Endothelial cell of umbilical vein (primary cell): ENCODE measurements around the gene MMADHC. TPM values are rescaled to one million over a fixed set of nuclear protein-coding genes. Genes with fewer than 3 reads are reported as not detected.

Experiments used
- BruUV-seq: library from RNA; stranded (reverse); fragments of 400-500 nt; replicated peaks from 2 replicates; lab custom pipeline; 2021; lab: Mats Ljungman, UMichigan
- CTCF ChIA-PET: fragments of 300-600, 350-600 bp; sonication (Branson Sonifier 250); formaldehyde crosslinking; loops from one replicate; lab custom pipeline; 2021; ENCODE audit warnings: antibody characterized with exemption, inconsistent platforms; lab: Charles Lee
- POLR2A ChIA-PET: fragments of 300-600, 350-600 bp; sonication (Branson Sonifier 250); formaldehyde crosslinking; loops from one replicate; lab custom pipeline; 2021; ENCODE audit warnings: antibody characterized with exemption, inconsistent platforms; lab: Charles Lee
- DNase-seq: peaks from one replicate; pipeline ENCODE4 v3.0.0-alpha.2; 2011; ENCODE audit warnings: low read depth, low spot score
- FAIRE-seq: peaks from 2 replicates; lab custom pipeline; 2011; peaks lifted over from hg19 to GRCh38; lab: Jason Lieb, UNC
- H2AFZ ChIP-seq: 2 replicates; pipeline ENCODE4 v1.6.0; 2012; ENCODE audit warnings: low read depth, low read length, control low read depth, inconsistent platforms
- H3K27ac ChIP-seq: 2 replicates; pipeline ENCODE4 v1.5.1; 2011; ENCODE audit warnings: low read depth, mild to moderate bottlenecking, control low read depth, low read length, moderate library complexity; ENCODE audit not compliant: insufficient read depth
- H3K27me3 ChIP-seq, 2 experiments: 2 replicates each; pipeline versions ENCODE4 v1.6.0 to v1.6.1; 2011; ENCODE audit warnings: low read length in 2 of 2, mixed read lengths in 1 of 2; ENCODE audit not compliant: control insufficient read depth in 2 of 2, insufficient read depth in 2 of 2
- H3K36me3 ChIP-seq, 2 experiments: 2 replicates in 1 of 2; 3 replicates in 1 of 2; pipeline ENCODE4 v1.5.1; 2011; ENCODE audit warnings: low read length in 2 of 2, mild to moderate bottlenecking in 1 of 2, moderate library complexity in 1 of 2; ENCODE audit not compliant: control insufficient read depth in 2 of 2, insufficient read depth in 2 of 2; ENCODE audit errors: extremely low read depth in 1 of 2
- H3K4me1 ChIP-seq: 3 replicates; pipeline ENCODE4 v1.5.1; 2011; ENCODE audit warnings: mild to moderate bottlenecking, low read length; ENCODE audit not compliant: control insufficient read depth, insufficient read depth; ENCODE audit errors: extremely low read depth
- H3K4me2 ChIP-seq: 2 replicates; pipeline ENCODE4 v1.6.1; 2011; ENCODE audit warnings: low read length, control low read depth, mixed read lengths; ENCODE audit not compliant: insufficient read depth
- H3K4me3 ChIP-seq, 3 experiments: fragments of 200-600 bp in 1 of 3; sonication (generic), shearing (Covaris generic) in 1 of 3; replicated peaks in 1 of 3; 2 replicates each; pipeline ENCODE4 v1.5.1; 2011 to 2016; ENCODE audit warnings: control low read depth in 3 of 3, low read length in 3 of 3, mild to moderate bottlenecking in 2 of 3, inconsistent platforms in 1 of 3, low read depth in 1 of 3, moderate library complexity in 1 of 3; ENCODE audit not compliant: insufficient read depth in 1 of 3
- H3K79me2 ChIP-seq: 2 replicates; pipeline ENCODE4 v1.6.0; 2012; ENCODE audit warnings: low read length, inconsistent platforms; ENCODE audit not compliant: control insufficient read depth, insufficient read depth
- H3K9ac ChIP-seq: replicated peaks from 2 replicates; pipeline ENCODE3; 2011; ENCODE audit warnings: low read length, control low read depth; ENCODE audit not compliant: insufficient read depth; ENCODE audit errors: extremely low read depth
- H3K9me1 ChIP-seq: replicated peaks from 3 replicates; pipeline ENCODE4 v1.6.0; 2011; ENCODE audit warnings: mild to moderate bottlenecking, low read length; ENCODE audit not compliant: control insufficient read depth, insufficient read depth; ENCODE audit errors: extremely low read depth
- H3K9me3 ChIP-seq: replicated peaks from 2 replicates; pipeline ENCODE4 v1.5.1; 2012; ENCODE audit warnings: low read length, inconsistent platforms; ENCODE audit not compliant: control insufficient read depth, insufficient read depth
- H4K20me1 ChIP-seq: replicated peaks from 2 replicates; pipeline ENCODE3; 2011; ENCODE audit warnings: mild to moderate bottlenecking, low read length; ENCODE audit not compliant: control insufficient read depth, insufficient read depth; ENCODE audit errors: extremely low read depth
- EZH2 ChIP-seq: IDR thresholded peaks from 2 replicates; pipeline ENCODE4 v1.6.1; 2012; ENCODE audit warnings: borderline replicate concordance, low read depth, mild to moderate bottlenecking, moderate library complexity, low read length, inconsistent platforms; ENCODE audit not compliant: severe bottlenecking
- FOS ChIP-seq: IDR thresholded peaks from 2 replicates; pipeline ENCODE4 v1.6.1; 2011; ENCODE audit warnings: mild to moderate bottlenecking, low read length, moderate library complexity, borderline replicate concordance; ENCODE audit not compliant: insufficient read depth
- GATA2 ChIP-seq: IDR thresholded peaks from 2 replicates; pipeline ENCODE4 v1.7.0; 2011; ENCODE audit warnings: low read depth, mild to moderate bottlenecking, moderate library complexity, mixed read lengths, low read length; ENCODE audit not compliant: insufficient read length, insufficient read depth
- JUN ChIP-seq: IDR thresholded peaks from 2 replicates; pipeline ENCODE4 v1.6.1; 2011; ENCODE audit warnings: borderline replicate concordance, low read depth; ENCODE audit not compliant: insufficient read length, insufficient read depth
- MAX ChIP-seq: IDR thresholded peaks from 2 replicates; pipeline ENCODE4 v1.6.1; 2011; ENCODE audit not compliant: insufficient read depth, insufficient read length
- MYC ChIP-seq: IDR thresholded peaks from one replicate; pipeline ENCODE4 v1.6.1; 2011; ENCODE audit warnings: mild to moderate bottlenecking, low read depth, low read length
- POLR2A ChIP-seq: IDR thresholded peaks from 2 replicates; pipeline ENCODE4 v1.6.1; 2012; ENCODE audit warnings: low read depth, mild to moderate bottlenecking, control low read depth, low read length
- POLR2AphosphoS5 ChIP-seq: IDR thresholded peaks from 2 replicates; pipeline ENCODE4 v1.6.1; 2012; ENCODE audit warnings: low read depth, mild to moderate bottlenecking, control low read depth, low read length, moderate library complexity; ENCODE audit not compliant: insufficient read depth
- dilution Hi-C: fragments of 300-500 bp; cut with MboI; formaldehyde crosslinking; loops from one replicate; pipeline ENCODE4 v1.15.0; 2019; ENCODE audit warnings: low sequenced_read_pairs; ENCODE audit not compliant: extremely low pct_ligation_motif_present
- intact Hi-C: fragments of 100-400 bp; cut with micrococcal nuclease; formaldehyde crosslinking; loops from one replicate; pipeline ENCODE4 v1.10.0; 2022
- polyA plus RNA-seq, 4 experiments: library from polyadenylated mRNA; depleted of rRNA in 3 of 4; stranded (reverse) in 3 of 4; unstranded in 1 of 4; fragments of >200 nt; gene quantifications; 2 replicates each; pipeline versions ENCODE4 v1.2.1 to v1.2.3, GENCODE V29; 2011 to 2012; ENCODE audit warnings: missing spikeins in 1 of 4
- small RNA-seq: library from RNA; depleted of rRNA; stranded (forward); fragments of <200 nt; gene quantifications from one replicate; pipeline ENCODE3, GENCODE V24; 2012; ENCODE audit warnings: low replicate concordance, low read depth; ENCODE audit not compliant: insufficient read depth, insufficient read length
- total RNA-seq: library from RNA; stranded (reverse); gene quantifications from 2 replicates; pipeline ENCODE4 v1.2.3, GENCODE V29; 2021

Gene MMADHC
- total and polyA plus RNA-seq, 2 donors (not counting 3 experiments of a cell fraction or from before 2014, with no cell fraction given): 53.4 to 115 TPM

- Histone ChIP-seq H3K9me3 (no peaks in the 10 kb centered on the region), H3K4me3 (no peak overlapping the region), H3K9ac (no peak overlapping the region), H3K79me2 (no peaks in the 10 kb centered on the region), H3K4me1 (no peaks in the 10 kb centered on the region), H4K20me1 (no peaks in the 10 kb centered on the region), H3K27ac (no peak overlapping the region), H3K36me3 (no peaks in the 10 kb centered on the region), H3K4me2 (no peak overlapping the region), H3K9me1 (no peaks in the 10 kb centered on the region), H2AFZ (no peak overlapping the region), H3K27me3 (peaks cover 0 to 3% of the 10 kb centered on the region in 2 experiments)
- intact Hi-C loops (no loop called here), dilution Hi-C loops (no loop called here)
- TF ChIP-seq POLR2A: no peak
- TF ChIP-seq GATA2: no peak
- POLR2A ChIA-PET: no interaction called here
- BruUV-seq: no TSS peak
- FAIRE-seq (no peak), DNase-seq (no peak)
- CTCF ChIA-PET: no interaction called here
Observed at GRCh38 chr2:149526689-149527088, 60.9 kb downstream of the MMADHC start.

- H2AFZ ChIP-seq: no peak overlapping the region
- no peak for FAIRE-seq
- DNase-seq: no peak
- H4K20me1 ChIP-seq: no peaks in the 10 kb centered on the region
- no peaks in the 10 kb centered on the region for H3K9me3 ChIP-seq
- H3K27me3 ChIP-seq: peaks cover 0 to 3% of the 10 kb centered on the region in 2 experiments
- H3K4me1 ChIP-seq: no peaks in the 10 kb centered on the region
- dilution Hi-C loops: no loop called here
- ChIA-PET CTCF (no interaction called here), POLR2A (no interaction called here)
- no peaks in the 10 kb centered on the region for H3K9me1 ChIP-seq
- no peak overlapping the region for H3K9ac ChIP-seq
- H3K4me3 ChIP-seq: no peak overlapping the region
- no peak overlapping the region for H3K27ac ChIP-seq
- no peaks in the 10 kb centered on the region for H3K36me3 ChIP-seq
- intact Hi-C loops: no loop called here
- H3K4me2 ChIP-seq: no peak overlapping the region
- TF ChIP-seq MYC (no peak), POLR2AphosphoS5 (no peak), FOS (no peak), JUN (no peak), GATA2 (no peak), EZH2 (no peak), MAX (no peak)
- BruUV-seq: no TSS peak
- no peaks in the 10 kb centered on the region for H3K79me2 ChIP-seq
Observed at GRCh38 chr2:149525323-149525722, 62.3 kb downstream of the MMADHC start.

Small RNA genes lying within 50 kb of the gene (small RNA-seq; reads per million reads assigned to genes)
- not detected for gene RNU6-601P
